Fibroblast of skin of abdomen (primary cell): ENCODE measurements around the gene HS3ST6.
"Not testable (repeated sequence)": the region's sequence is repeated elsewhere in the genome, so short reads cannot be mapped to it uniquely, and the experiment has no call there.

Experiments used
- DNase-seq: peaks from one replicate; pipeline ENCODE4 v3.0.0-alpha.2; 2013

HS3ST6 gene

GRCh38 chr16:1906846-1907165, 11.4 kb downstream of the HS3ST6 start:
- DNase-seq = no peak

GRCh38 chr16:1906055-1906845, 12.0 kb downstream of the HS3ST6 start:
- DNase-seq = no peak

GRCh38 chr16:1903845-1904840, 14.1 kb downstream of the HS3ST6 start:
- no peak for DNase-seq

DNA sequence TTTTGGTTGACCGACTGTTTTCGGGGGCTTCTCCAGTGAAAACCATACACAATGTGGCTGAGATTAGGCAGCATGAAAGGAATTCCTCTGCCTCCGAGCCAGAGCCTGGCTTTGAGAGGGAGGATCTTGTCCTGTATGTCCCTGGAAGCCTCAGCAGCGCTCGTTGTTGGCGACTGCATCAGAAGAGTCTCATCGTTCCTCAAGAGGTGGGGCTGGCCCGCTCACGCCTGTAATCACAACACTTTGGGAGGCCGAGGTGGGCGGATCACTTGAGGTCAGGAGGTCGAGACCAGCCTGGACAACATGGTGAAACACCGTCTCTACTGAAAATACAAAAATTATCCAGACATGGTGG, 15.0 kb downstream of the HS3ST6 start:
- DNase-seq = no peak

DNA sequence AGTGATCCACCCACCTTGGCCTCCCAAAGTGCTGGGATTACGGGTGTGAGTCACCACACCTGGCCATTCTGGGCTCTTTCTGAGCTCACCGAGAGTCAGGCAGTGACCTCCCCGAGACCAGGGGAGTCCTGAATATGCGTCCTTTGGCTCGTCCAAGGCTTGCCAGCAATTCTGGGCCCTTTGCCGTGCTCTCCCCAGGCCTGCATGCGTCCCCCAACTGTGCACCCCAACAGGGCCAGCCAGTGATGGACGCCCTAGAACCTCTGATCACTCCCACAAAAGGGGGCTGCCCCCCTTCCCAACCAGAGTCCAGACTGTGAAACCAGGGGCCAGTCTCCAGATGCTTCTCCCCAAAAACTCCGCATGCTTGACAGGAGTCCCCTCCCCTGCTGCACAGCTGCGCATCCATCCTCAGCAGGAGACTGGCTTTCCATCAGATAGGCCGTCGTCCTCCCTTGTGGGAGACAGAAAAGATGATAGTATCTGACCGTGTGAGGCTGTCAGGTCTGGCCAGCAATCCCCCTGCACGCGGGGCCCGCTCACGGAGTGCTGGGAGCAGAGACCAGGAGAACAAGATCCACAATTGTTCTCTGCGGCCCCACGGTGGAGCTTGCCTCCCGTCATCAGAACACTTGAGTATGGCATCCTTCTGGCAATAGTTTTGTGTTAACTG, 15.5 kb downstream of the HS3ST6 start:
- no peak for DNase-seq

- DNase-seq = no peak
These were observed 17.8 kb downstream of the HS3ST6 start for GRCh38 chr16:1900452-1900774.

GRCh38 chr16:1899641-1900451, 18.4 kb downstream of the HS3ST6 start:
- no peak for DNase-seq

- not testable (repeated sequence) for DNase-seq
These were observed 20.5 kb downstream of the HS3ST6 start for GRCh38 chr16:1897692-1898091.

DNA sequence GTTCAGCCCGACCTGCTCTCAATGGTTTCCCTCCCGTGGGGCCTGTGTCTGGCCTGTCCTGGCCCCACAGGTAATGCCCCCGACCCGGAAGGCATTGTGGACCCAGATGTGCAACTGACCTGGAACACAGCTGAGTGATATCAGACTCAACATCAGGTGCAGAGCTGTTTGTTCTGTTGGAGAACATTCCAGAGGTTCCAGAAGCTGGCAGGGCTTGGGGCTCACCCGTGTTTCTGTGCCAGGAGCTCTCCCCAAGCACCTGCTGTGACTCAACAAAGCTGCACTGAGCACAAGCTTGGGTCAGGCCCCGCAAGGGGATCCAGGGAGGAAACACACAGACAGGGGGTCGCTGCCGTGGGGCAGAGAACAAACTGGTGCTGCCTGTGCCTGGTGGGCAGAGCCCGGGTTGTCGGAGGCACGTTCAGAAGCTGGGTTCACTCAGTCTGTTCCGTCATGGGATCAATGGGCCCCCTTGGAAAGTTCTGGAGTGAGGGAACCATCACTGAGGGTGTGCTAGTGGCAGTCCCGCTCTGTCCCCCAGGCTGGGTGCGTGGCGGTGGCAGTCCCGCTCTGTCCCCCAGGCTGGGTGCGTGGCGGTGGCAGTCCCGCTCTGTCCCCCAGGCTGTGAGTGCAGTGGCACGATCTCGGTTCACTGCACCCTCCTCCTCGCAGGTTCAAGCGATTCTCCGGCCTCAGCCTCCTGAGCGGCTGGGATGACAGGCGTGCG, 22.1 kb downstream of the HS3ST6 start:
- no peak for DNase-seq

DNA sequence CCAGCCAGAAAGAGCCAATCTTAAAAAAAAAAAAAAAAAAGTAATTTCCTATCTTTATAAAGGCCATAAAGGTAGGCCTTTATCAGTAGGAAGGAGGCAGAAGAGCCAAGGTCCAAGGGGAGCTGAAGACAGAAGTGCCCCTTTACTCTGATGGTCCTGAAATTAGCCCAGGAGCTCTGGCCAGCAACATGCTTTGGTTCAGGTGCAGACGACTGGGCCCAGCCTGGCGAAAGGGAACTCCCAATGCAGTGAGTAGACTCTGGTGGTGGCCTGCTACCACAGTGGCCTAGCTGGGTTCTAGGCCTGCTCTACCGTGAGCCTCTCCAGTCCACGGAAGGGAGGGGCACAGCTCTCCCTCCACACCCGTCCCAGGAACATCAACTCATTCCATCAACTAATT, 23.1 kb downstream of the HS3ST6 start:
- DNase-seq = no peak

GRCh38 chr16:1890708-1891050, 27.5 kb downstream of the HS3ST6 start:
- DNase-seq = no peak

DNA sequence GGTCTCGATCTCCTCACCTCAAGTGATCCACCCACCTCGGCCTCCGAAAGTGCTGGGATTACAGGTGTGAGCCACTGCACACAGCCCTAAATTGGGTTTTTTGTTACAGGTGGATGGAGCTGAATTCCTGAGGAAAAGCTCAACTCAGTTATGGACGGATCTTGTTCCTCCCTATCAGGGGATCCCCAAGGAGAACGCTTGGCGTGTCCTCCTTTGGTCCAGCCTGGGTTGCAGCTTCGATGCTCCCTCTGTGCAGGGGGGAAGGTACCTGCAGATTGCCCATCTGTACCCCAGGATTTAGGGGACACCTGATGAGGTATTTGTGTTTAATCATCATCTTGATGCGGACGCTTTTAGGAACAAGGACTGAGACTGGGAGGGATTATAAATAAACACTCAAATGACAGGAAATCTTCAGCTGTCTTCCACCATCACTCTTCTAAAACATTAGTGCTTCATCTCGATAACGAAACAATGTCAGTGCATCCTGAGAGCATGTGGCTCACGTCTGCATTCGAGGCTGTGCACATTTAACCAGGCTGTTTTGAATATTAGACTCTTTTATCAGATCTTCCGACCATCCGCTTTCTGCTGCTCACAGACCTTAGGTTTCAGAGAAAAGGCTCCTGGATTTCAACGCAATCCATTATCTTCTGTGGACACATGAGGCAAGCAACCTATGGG, 28.0 kb downstream of the HS3ST6 start:
- DNase-seq = no peak

DNA sequence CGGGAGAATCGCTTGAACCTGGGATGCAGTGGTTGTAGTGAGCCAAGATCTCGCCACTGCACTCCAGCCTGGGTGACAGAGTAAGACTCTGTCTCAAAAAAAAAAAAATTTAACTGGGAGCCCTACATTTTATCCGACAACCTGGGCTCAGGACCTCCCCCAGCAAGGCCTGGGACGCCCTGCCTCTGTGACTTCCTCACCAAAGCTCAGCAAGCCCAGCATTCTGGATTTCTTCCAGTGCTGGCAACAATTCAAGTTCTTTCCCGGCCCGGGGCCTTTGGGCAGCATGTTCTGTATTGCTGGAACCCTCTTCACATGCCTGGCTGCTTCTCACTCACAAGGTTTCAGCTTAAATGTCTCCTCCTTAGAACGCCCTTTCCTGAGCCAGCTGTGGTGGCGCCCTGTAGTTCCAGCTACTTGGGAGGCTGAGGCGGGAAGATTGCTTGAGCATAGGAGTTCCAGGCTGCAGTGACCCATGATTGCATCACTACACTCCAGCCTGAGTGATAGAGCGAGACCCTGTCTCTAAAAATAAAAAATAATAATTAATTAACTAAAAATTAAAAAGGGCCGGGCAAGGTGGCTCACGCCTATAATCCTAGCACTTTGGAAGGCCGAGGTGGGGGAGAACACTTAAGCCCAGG, 30.4 kb downstream of the HS3ST6 start:
- DNase-seq = no peak

DNA sequence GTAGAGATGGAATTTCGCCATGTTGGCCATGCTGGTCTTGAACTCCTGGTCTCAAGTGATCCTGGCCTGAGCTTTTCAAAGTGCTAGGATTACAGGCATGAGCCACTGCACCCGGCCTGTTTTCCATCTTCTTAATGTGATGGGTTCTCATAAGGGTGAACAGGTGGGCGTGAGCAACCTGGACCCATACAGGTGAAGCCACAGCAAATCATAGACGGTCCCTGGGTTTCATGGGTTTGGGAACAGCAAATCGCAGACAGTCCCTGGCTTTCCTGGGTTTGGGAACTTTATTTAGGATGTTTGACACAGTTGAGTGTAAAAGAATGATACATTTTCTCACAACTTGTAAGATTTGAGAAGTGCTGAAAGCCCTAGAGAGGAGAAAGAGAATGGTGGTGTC, 33.3 kb downstream of the HS3ST6 start:
- no peak for DNase-seq

- no peak for DNase-seq
These were observed 34.0 kb downstream of the HS3ST6 start for GRCh38 chr16:1884155-1884760.

- DNase-seq = not testable (repeated sequence)
These were observed 37.0 kb downstream of the HS3ST6 start for GRCh38 chr16:1881172-1881571.

GRCh38 chr16:1879477-1879876, 38.7 kb downstream of the HS3ST6 start:
- DNase-seq = no peak

DNA sequence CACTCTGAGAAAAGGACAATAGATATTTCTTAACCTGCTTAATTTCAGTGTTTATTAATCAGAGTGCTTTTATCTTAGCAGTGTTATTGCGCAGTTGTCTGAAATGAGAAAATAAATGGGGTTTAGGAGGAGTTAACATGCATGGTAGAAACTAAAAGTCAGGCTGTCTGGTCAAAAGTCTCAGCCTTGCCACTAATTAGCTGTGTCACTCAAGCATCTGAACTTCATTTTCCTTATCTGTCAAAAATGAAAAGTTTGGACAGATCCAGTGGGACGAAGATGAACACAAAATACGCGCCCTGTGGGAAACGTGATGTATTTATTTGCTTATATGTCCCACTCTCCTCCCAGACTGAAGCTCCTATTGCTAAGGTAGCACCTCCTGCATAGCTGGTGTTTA, 40.0 kb downstream of the HS3ST6 start:
- DNase-seq = no peak

DNA sequence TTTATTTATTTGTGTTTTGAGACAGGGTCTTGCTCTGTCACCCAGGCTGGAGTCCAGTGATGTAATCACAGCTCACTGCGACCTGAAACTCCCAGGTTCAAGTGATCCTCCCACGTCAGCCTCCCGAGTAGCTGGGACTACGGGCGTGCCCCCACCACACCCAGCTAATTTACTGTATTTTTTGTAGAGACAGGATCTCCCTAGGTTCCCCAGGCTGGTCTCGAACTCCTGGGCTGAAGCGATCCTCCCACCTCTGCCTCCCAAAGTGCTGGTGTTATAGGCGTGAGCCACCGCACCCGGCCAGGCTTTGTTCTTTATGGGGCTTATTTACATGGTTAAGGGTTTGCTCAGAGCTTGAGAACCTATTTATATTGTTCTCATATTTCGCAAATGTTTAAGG, 40.4 kb downstream of the HS3ST6 start:
- DNase-seq = no peak

GRCh38 chr16:1877089-1877488, 41.1 kb downstream of the HS3ST6 start:
- no peak for DNase-seq
